ENCODE results near the gene DLL3. TPM values are rescaled to one million over a fixed set of nuclear protein-coding genes. Genes with fewer than 3 reads are reported as not detected.

DLL3 gene
- total and polyA plus RNA-seq, 10 of the 15 experiments (the other 5 are each of a cell fraction or from before 2014, with no cell fraction given) = 0.18 to 2.0 (median 0.95) TPM

DNA sequence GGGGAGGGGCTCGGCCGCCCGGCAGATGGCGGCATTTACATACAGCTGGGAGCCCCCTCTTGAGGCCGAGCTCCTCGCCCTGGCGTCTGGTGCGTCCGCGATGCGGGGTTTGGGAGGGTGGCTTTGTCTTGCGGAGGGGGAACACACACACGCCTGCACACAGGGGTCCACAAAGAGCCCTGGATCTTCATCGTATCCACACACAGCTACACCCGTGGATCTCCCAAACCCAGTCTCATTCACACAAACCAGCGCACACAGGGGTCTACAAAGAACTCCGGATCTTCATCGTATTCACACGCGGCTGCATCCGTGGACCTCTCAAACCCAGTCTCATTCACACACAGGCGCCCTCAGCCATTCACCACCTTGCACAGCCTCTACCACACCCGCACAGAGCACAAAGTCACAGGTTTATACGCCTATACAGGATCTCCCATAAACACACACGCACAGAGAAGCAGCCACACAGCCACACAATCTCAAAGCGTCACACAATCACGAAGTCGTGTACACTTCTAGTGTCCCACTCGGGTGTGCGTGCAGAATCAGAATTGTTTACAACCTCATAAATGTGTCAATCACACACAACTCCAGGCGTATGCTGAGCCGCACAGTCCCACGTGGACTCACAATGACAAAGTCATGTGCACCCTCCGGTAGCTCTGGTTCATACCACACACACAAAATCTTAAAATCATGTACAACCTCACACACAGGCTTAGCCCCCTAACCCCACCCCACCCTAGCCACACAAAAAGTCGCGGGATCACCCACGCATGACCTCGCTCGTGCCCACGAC, 550 bp upstream of the DLL3 start (continued):
- TF ChIP-seq, protein P1, sequence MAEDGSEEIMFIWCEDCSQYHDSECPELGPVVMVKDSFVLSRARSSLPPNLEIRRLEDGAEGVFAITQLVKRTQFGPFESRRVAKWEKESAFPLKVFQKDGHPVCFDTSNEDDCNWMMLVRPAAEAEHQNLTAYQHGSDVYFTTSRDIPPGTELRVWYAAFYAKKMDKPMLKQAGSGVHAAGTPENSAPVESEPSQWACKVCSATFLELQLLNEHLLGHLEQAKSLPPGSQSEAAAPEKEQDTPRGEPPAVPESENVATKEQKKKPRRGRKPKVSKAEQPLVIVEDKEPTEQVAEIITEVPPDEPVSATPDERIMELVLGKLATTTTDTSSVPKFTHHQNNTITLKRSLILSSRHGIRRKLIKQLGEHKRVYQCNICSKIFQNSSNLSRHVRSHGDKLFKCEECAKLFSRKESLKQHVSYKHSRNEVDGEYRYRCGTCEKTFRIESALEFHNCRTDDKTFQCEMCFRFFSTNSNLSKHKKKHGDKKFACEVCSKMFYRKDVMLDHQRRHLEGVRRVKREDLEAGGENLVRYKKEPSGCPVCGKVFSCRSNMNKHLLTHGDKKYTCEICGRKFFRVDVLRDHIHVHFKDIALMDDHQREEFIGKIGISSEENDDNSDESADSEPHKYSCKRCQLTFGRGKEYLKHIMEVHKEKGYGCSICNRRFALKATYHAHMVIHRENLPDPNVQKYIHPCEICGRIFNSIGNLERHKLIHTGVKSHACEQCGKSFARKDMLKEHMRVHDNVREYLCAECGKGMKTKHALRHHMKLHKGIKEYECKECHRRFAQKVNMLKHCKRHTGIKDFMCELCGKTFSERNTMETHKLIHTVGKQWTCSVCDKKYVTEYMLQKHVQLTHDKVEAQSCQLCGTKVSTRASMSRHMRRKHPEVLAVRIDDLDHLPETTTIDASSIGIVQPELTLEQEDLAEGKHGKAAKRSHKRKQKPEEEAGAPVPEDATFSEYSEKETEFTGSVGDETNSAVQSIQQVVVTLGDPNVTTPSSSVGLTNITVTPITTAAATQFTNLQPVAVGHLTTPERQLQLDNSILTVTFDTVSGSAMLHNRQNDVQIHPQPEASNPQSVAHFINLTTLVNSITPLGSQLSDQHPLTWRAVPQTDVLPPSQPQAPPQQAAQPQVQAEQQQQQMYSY (CRISPR knock-in tag; IDR thresholded peaks at IDR 0.05) = no peak
- no peak for TF ChIP-seq BRCA1 (IDR thresholded peaks at IDR 0.05; ENCODE audit: low read depth, low read length)
- TF ChIP-seq TCF7 (IDR thresholded peaks at IDR 0.05; ENCODE audit: borderline replicate concordance) = no peak
- no peak; the same call in 1 of the 2 replicates for TF ChIP-seq DPF2 (IDR thresholded peaks at IDR 0.05)
- TF ChIP-seq, protein P2, sequence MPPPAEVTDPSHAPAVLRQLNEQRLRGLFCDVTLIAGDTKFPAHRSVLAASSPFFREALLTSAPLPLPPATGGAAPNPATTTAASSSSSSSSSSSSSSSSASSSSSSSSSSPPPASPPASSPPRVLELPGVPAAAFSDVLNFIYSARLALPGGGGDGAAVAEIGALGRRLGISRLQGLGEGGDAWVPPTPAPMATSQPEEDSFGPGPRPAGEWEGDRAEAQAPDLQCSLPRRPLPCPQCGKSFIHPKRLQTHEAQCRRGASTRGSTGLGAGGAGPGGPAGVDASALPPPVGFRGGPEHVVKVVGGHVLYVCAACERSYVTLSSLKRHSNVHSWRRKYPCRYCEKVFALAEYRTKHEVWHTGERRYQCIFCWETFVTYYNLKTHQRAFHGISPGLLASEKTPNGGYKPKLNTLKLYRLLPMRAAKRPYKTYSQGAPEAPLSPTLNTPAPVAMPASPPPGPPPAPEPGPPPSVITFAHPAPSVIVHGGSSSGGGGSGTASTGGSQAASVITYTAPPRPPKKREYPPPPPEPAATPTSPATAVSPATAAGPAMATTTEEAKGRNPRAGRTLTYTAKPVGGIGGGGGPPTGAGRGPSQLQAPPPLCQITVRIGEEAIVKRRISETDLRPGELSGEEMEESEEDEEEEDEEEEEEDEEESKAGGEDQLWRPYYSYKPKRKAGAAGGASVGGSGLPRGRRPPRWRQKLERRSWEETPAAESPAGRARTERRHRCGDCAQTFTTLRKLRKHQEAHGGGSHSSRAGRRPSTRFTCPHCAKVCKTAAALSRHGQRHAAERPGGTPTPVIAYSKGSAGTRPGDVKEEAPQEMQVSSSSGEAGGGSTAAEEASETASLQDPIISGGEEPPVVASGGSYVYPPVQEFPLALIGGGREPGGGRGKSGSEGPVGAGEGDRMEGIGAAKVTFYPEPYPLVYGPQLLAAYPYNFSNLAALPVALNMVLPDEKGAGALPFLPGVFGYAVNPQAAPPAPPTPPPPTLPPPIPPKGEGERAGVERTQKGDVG (CRISPR knock-in tag; IDR thresholded peaks at IDR 0.05) = no peak
- TF ChIP-seq ZSCAN29 (IDR thresholded peaks at IDR 0.05) = no peak
- TF ChIP-seq, protein P3, sequence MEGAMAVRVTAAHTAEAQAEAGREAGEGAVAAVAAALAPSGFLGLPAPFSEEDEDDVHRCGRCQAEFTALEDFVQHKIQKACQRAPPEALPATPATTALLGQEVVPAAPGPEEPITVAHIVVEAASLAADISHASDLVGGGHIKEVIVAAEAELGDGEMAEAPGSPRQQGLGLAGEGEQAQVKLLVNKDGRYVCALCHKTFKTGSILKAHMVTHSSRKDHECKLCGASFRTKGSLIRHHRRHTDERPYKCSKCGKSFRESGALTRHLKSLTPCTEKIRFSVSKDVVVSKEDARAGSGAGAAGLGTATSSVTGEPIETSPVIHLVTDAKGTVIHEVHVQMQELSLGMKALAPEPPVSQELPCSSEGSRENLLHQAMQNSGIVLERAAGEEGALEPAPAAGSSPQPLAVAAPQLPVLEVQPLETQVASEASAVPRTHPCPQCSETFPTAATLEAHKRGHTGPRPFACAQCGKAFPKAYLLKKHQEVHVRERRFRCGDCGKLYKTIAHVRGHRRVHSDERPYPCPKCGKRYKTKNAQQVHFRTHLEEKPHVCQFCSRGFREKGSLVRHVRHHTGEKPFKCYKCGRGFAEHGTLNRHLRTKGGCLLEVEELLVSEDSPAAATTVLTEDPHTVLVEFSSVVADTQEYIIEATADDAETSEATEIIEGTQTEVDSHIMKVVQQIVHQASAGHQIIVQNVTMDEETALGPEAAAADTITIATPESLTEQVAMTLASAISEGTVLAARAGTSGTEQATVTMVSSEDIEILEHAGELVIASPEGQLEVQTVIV (IDR thresholded peaks at IDR 0.05; ENCODE audit: borderline replicate concordance, partially characterized antibody) = no peak
- no peak for TF ChIP-seq SMAD1 (IDR thresholded peaks at IDR 0.05; ENCODE audit: low read depth, partially characterized antibody)
- peak; percentile 54; the same call in 1 of the 2 replicates for TF ChIP-seq PAX5 (IDR thresholded peaks at IDR 0.05; ENCODE audit: borderline replicate concordance, low read depth, low read length)
- no peak for TF ChIP-seq GABPA (IDR thresholded peaks at IDR 0.05; ENCODE audit: low read depth)
- TF ChIP-seq, protein P4, sequence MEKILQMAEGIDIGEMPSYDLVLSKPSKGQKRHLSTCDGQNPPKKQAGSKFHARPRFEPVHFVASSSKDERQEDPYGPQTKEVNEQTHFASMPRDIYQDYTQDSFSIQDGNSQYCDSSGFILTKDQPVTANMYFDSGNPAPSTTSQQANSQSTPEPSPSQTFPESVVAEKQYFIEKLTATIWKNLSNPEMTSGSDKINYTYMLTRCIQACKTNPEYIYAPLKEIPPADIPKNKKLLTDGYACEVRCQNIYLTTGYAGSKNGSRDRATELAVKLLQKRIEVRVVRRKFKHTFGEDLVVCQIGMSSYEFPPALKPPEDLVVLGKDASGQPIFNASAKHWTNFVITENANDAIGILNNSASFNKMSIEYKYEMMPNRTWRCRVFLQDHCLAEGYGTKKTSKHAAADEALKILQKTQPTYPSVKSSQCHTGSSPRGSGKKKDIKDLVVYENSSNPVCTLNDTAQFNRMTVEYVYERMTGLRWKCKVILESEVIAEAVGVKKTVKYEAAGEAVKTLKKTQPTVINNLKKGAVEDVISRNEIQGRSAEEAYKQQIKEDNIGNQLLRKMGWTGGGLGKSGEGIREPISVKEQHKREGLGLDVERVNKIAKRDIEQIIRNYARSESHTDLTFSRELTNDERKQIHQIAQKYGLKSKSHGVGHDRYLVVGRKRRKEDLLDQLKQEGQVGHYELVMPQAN (conservative IDR thresholded peaks at IDR 0.05) = no peak
- peak; percentile 95 for TF ChIP-seq TCF12 (IDR thresholded peaks at IDR 0.05; ENCODE audit: low read depth, low read length)
- no peak for TF ChIP-seq SREBF2 (IDR thresholded peaks at IDR 0.05; ENCODE audit: low read length)
- no peak for TF ChIP-seq NR2C2 (IDR thresholded peaks at IDR 0.05; ENCODE audit: borderline replicate concordance, control insufficient read depth, insufficient read length, low read depth)
- TF ChIP-seq SUZ12 (IDR thresholded peaks at IDR 0.05; ENCODE audit: unreplicated experiment) = no peak
- no peak for TF ChIP-seq STAT1 (conservative IDR thresholded peaks at IDR 0.05)
- no peak for TF ChIP-seq NFXL1 (IDR thresholded peaks at IDR 0.05; ENCODE audit: borderline replicate concordance)
- TF ChIP-seq RELA (IDR thresholded peaks at IDR 0.05; ENCODE audit: borderline replicate concordance, partially characterized antibody) = no peak
